Gastrocnemius medialis (tissue), 4 donors: ENCODE results near the gene PCDHB16.

Experiments used
- POLR2A ChIP-seq, 2 donors: fragments of 450-650 bp; IDR thresholded peaks; one replicate each; pipeline ENCODE4 v1.6.1; 2017; ENCODE audit warnings: antibody characterized with exemption in 2 of 2, mild to moderate bottlenecking in 2 of 2, moderate library complexity in 2 of 2
- TF ChIP-seq, protein P1 (sequence below), 5 experiments: fragments of 450-650 bp in 3 of 5; fragments of 200-600 bp in 2 of 5; sonication (generic) in 2 of 5; IDR thresholded peaks in 4 of 5; conservative IDR thresholded peaks in 1 of 5; 1 replicate in 4 of 5; 2 replicates in 1 of 5; pipeline ENCODE4 v1.5.1; 2016 to 2019; ENCODE audit warnings: antibody characterized with exemption in 5 of 5, mild to moderate bottlenecking in 3 of 5, moderate library complexity in 3 of 5

DNA sequence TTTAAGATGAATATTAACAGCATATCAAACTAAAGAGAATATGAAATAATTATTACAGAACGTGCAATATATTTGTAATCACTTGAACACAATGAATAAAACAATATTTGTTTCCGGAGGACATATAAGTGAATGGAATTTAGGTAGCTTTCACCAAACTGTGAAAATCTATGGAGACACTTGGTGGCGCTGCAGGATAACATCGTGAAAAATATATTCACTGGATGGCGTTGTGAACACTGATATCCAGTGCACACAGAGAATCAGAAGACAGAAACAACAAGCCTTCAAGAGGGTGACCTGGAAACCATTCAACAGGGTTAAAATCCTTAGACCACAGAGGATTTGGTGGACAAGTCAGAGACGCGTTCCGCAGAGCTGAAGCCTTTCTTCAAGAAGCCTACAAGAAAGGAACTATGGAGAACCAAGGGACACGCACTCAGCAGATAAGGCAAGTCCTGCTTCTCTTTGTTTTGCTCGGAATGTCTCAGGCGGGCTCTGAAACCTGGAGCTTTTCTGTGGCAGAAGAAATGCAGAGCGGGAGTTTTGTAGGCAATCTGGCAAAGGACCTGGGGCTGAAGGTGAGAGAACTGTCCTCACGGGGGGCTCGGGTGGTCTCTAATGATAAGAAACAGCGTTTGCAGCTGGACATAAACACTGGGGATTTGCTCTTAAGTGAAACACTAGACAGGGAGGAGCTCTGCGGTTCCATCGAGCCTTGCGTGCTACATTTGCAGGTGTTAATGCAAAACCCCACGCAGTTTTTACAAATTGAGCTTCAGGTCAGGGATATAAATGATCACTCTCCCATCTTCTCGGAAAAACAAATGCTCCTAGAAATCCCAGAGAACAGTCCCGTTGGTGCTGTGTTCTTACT is 17.4 kb downstream of the PCDHB16 start, which contains the start of gene PCDHB11:
- TF ChIP-seq, protein P1, sequence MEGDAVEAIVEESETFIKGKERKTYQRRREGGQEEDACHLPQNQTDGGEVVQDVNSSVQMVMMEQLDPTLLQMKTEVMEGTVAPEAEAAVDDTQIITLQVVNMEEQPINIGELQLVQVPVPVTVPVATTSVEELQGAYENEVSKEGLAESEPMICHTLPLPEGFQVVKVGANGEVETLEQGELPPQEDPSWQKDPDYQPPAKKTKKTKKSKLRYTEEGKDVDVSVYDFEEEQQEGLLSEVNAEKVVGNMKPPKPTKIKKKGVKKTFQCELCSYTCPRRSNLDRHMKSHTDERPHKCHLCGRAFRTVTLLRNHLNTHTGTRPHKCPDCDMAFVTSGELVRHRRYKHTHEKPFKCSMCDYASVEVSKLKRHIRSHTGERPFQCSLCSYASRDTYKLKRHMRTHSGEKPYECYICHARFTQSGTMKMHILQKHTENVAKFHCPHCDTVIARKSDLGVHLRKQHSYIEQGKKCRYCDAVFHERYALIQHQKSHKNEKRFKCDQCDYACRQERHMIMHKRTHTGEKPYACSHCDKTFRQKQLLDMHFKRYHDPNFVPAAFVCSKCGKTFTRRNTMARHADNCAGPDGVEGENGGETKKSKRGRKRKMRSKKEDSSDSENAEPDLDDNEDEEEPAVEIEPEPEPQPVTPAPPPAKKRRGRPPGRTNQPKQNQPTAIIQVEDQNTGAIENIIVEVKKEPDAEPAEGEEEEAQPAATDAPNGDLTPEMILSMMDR (IDR thresholded peaks at IDR 0.05 in 4 of 5, conservative IDR thresholded peaks at IDR 0.05 in 1 of 5) = no peak
- no peak for TF ChIP-seq POLR2A (IDR thresholded peaks at IDR 0.05)
